Liver (tissue), 9 donors: Measurements from ENCODE around the gene SEL1L. TPM values are rescaled to one million over a fixed set of nuclear protein-coding genes. Genes with fewer than 3 reads are reported as not detected.

ENCODE experiments used
- DNase-seq: peaks from one replicate; pipeline ENCODE4 v3.0.0-alpha.2; 2017; ENCODE audit warnings: low spot score
- H3K27ac ChIP-seq, 2 donors: one replicate each; pipeline ENCODE4 v1.7.0; 2013; ENCODE audit warnings: inconsistent platforms in 2 of 2, low read length in 2 of 2, control low read depth in 1 of 2, low read depth in 1 of 2, mild to moderate bottlenecking in 1 of 2
- H3K27me3 ChIP-seq, 4 donors: one replicate each; pipeline versions ENCODE4 v1.6.1 to v1.7.0; 2013; ENCODE audit warnings: low read length in 3 of 4, inconsistent platforms in 1 of 4, mild to moderate bottlenecking in 1 of 4, moderate library complexity in 1 of 4; ENCODE audit not compliant: control insufficient read depth in 4 of 4, insufficient read depth in 4 of 4
- H3K36me3 ChIP-seq, 4 donors: one replicate each; pipeline versions ENCODE4 v1.6.1 to v1.7.0; 2013; ENCODE audit warnings: low read length in 3 of 4, mild to moderate bottlenecking in 3 of 4, low read depth in 1 of 4, moderate library complexity in 1 of 4; ENCODE audit not compliant: control insufficient read depth in 4 of 4, insufficient read depth in 3 of 4
- H3K4me1 ChIP-seq, 4 donors: one replicate each; pipeline versions ENCODE4 v1.6.1 to v1.7.0; 2013; ENCODE audit warnings: low read length in 3 of 4, mild to moderate bottlenecking in 3 of 4, moderate library complexity in 1 of 4; ENCODE audit not compliant: control insufficient read depth in 4 of 4, insufficient read depth in 4 of 4
- H3K4me3 ChIP-seq, 3 donors: one replicate each; pipeline versions ENCODE4 v1.6.1 to v1.7.0; 2013; ENCODE audit warnings: low read length in 3 of 3, control low read depth in 1 of 3, low read depth in 1 of 3, mild to moderate bottlenecking in 1 of 3
- H3K9ac ChIP-seq, 2 donors: one replicate each; pipeline ENCODE4 v1.7.0; 2013; ENCODE audit warnings: low read length in 2 of 2, mild to moderate bottlenecking in 2 of 2, moderate library complexity in 2 of 2, control low read depth in 1 of 2, low read depth in 1 of 2
- H3K9me3 ChIP-seq, 4 donors: one replicate each; pipeline versions ENCODE4 v1.6.1 to v1.7.0; 2013; ENCODE audit warnings: low read length in 3 of 4; ENCODE audit not compliant: control insufficient read depth in 4 of 4
- EGR1 ChIP-seq, 2 donors: IDR thresholded peaks; 2 replicates each; pipeline ENCODE4 v1.6.1; 2016 to 2018; ENCODE audit warnings: antibody characterized with exemption in 2 of 2, low read depth in 2 of 2
- FOXA1 ChIP-seq: IDR thresholded peaks from 2 replicates; pipeline ENCODE4 v1.6.1; 2016; ENCODE audit warnings: antibody characterized with exemption
- FOXA2 ChIP-seq: IDR thresholded peaks from 2 replicates; pipeline ENCODE4 v1.6.1; 2016; ENCODE audit warnings: antibody characterized with exemption
- GABPA ChIP-seq, 2 donors: IDR thresholded peaks in 1 of 2; conservative IDR thresholded peaks in 1 of 2; 2 replicates each; pipeline ENCODE4 v1.6.1; 2016; ENCODE audit warnings: antibody characterized with exemption in 2 of 2, mild to moderate bottlenecking in 1 of 2, moderate library complexity in 1 of 2
- HNF4A ChIP-seq, 2 donors: conservative IDR thresholded peaks; 2 replicates each; pipeline ENCODE4 v1.6.1; 2016; ENCODE audit warnings: antibody characterized with exemption in 2 of 2, mild to moderate bottlenecking in 2 of 2
- HNF4G ChIP-seq: IDR thresholded peaks from 2 replicates; pipeline ENCODE4 v1.6.1; 2016; ENCODE audit warnings: antibody characterized with exemption
- JUND ChIP-seq, 2 donors: IDR thresholded peaks; 2 replicates each; pipeline ENCODE4 v1.6.1; 2016; ENCODE audit warnings: antibody characterized with exemption in 2 of 2
- NR2F2 ChIP-seq: IDR thresholded peaks from 2 replicates; pipeline ENCODE4 v1.6.1; 2016; ENCODE audit warnings: antibody characterized with exemption
- RAD21 ChIP-seq, 2 donors: IDR thresholded peaks; 2 replicates each; pipeline ENCODE4 v1.6.1; 2016; ENCODE audit warnings: antibody characterized with exemption in 2 of 2, mild to moderate bottlenecking in 2 of 2
- RXRA ChIP-seq, 2 donors: IDR thresholded peaks; 2 replicates each; pipeline ENCODE4 v1.6.1; 2017 to 2018; ENCODE audit warnings: antibody characterized with exemption in 2 of 2, mild to moderate bottlenecking in 1 of 2
- SP1 ChIP-seq: IDR thresholded peaks from 2 replicates; pipeline ENCODE4 v1.6.1; 2018; ENCODE audit warnings: antibody characterized with exemption, mild to moderate bottlenecking
- TAF1 ChIP-seq: conservative IDR thresholded peaks from 2 replicates; pipeline ENCODE4 v1.6.1; 2016; ENCODE audit warnings: antibody characterized with exemption, mild to moderate bottlenecking
- WGBS: extraction: QIAGEN DNeasy Blood & Tissue Kit; methylation state at CpG from one replicate; pipeline ENCODE4 v1.1.7; 2013; 5-methylcytosine and 5-hydroxymethylcytosine counted together
- polyA plus RNA-seq, 2 donors: library from polyadenylated mRNA; stranded (reverse) in 1 of 2; unstranded in 1 of 2; fragments of 200-250 nt in 1 of 2; fragments of >200 nt in 1 of 2; fragmentation: Nextera tagmentation in 1 of 2; extraction: Ambion mirVana in 1 of 2; gene quantifications; one replicate each; pipeline versions ENCODE4 v1.2.1 to v1.2.3, GENCODE V29; 2013 to 2015
- total RNA-seq, 2 donors: library from RNA; depleted of rRNA; stranded (reverse); fragments of >200 nt; gene quantifications; one replicate each; pipeline ENCODE4 v1.2.3, GENCODE V29; 2014
- TF ChIP-seq, protein P1 (sequence below): IDR thresholded peaks from 2 replicates; pipeline ENCODE4 v1.6.1; 2016; ENCODE audit warnings: antibody characterized with exemption
- TF ChIP-seq, protein P2 (sequence below): fragments of 150-350 bp; IDR thresholded peaks from 2 replicates; pipeline ENCODE4 v1.5.1; 2017; ENCODE audit warnings: improper control_type of control experiment, low read depth, low read length; ENCODE audit not compliant: missing input control
- TF ChIP-seq, protein P3 (sequence below): IDR thresholded peaks from 2 replicates; pipeline ENCODE4 v1.6.1; 2016; ENCODE audit warnings: antibody characterized with exemption
- TF ChIP-seq, protein P4 (sequence below): IDR thresholded peaks from 2 replicates; pipeline ENCODE4 v1.6.1; 2016; ENCODE audit warnings: antibody characterized with exemption, mild to moderate bottlenecking
- TF ChIP-seq, protein P5 (sequence below): IDR thresholded peaks from 2 replicates; pipeline ENCODE4 v1.6.1; 2016; ENCODE audit warnings: antibody characterized with exemption
- donor health status: healthy.
- donor health status: healthy.
- donor health status: healthy.
- donor health status: healthy.
- donor health status: healthy.

Gene SEL1L
- total and polyA plus RNA-seq, 4 donors: 40.7 to 117 (median 45.6) TPM

DNA sequence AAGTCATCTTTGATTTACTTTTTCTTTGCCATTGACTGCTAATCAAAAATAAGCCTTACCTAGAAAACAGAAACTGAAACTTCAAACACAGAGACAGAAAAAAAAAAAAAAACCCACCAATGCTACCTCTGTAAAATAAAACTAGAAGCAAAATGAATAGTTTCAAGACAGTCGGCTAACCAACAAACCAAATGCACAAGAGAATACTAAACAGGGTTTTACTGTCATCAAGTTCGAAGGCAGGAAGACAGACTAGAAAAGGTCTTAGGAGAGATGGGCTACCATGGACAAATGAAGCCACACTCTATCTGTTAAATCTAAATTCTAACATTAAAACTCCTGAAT lies 59.5 kb downstream of the SEL1L start:
- Histone ChIP-seq H3K9me3 (no peaks in the 10 kb centered on the region), H3K36me3 (peaks cover 6 to 44% (median 40%) of the 10 kb centered on the region in 4 donors), H3K27me3 (no peaks in the 10 kb centered on the region), H3K9ac (no peak overlapping the region), H3K27ac (no peak overlapping the region), H3K4me1 (peaks cover 0 to 3% (median 0%) of the 10 kb centered on the region in 4 donors), H3K4me3 (no peak overlapping the region)
- TF ChIP-seq, protein P1, sequence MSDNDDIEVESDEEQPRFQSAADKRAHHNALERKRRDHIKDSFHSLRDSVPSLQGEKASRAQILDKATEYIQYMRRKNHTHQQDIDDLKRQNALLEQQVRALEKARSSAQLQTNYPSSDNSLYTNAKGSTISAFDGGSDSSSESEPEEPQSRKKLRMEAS: no peak
- TF ChIP-seq SP1 (no peak), FOXA1 (no peak)
- WGBS: 67% methylated on average over 2 of the region's 2 CpGs
- no peak for DNase-seq

DNA sequence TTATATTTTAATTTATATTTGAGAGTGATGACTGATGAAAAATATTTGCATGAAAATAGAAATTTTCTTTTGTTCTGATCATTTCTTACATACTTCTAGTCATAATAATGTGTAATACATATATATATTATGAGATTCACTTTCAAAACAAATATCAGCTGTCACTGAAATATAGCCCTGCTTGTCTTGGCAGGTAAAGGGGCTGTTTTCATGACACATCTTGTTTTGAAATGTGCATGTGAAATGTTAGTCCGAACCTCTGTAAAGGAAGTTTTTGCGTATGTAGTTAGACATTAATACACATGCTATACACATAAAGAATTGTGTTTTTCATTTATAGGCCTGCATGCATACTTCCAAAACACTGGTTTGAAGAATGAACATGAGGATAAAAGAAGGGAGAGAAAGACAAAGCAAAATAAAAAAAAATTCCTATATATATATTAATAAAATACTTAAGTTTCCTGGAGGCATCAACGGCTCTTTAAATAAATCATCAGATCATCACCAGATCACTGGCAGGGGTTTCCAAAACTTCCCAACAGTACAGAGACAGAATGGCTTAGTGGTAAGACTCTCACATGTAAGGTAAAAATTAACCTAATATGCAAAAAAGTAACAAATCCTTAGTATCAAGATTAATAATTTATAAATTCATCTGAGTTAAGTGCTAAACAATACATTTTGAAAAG lies 60.1 kb downstream of the SEL1L start:
- Histone ChIP-seq H3K27ac (no peak overlapping the region), H3K9me3 (no peaks in the 10 kb centered on the region), H3K4me3 (no peak overlapping the region), H3K27me3 (no peaks in the 10 kb centered on the region), H3K4me1 (peaks cover 0 to 3% (median 0%) of the 10 kb centered on the region in 4 donors), H3K36me3 (peaks cover 6 to 39% (median 35%) of the 10 kb centered on the region in 4 donors), H3K9ac (no peak overlapping the region)
- 81% methylated on average over 3 of the region's 3 CpGs for WGBS
- no peak for DNase-seq
- TF ChIP-seq NR2F2 (no peak), RAD21 (IDR thresholded peaks at IDR 0.05) (no peak), GABPA (IDR thresholded peaks at IDR 0.05 in 1 of 2, conservative IDR thresholded peaks at IDR 0.05 in 1 of 2) (no peak), FOXA2 (no peak), HNF4A (conservative IDR thresholded peaks at IDR 0.05) (no peak), FOXA1 (no peak), EGR1 (IDR thresholded peaks at IDR 0.05; ENCODE audit: low read depth in 2 of 2) (no peak), SP1 (no peak), TAF1 (no peak), RXRA (IDR thresholded peaks at IDR 0.05) (no peak), JUND (IDR thresholded peaks at IDR 0.05) (no peak), HNF4G (no peak)
- TF ChIP-seq, protein P1: no peak
- TF ChIP-seq, protein P2, sequence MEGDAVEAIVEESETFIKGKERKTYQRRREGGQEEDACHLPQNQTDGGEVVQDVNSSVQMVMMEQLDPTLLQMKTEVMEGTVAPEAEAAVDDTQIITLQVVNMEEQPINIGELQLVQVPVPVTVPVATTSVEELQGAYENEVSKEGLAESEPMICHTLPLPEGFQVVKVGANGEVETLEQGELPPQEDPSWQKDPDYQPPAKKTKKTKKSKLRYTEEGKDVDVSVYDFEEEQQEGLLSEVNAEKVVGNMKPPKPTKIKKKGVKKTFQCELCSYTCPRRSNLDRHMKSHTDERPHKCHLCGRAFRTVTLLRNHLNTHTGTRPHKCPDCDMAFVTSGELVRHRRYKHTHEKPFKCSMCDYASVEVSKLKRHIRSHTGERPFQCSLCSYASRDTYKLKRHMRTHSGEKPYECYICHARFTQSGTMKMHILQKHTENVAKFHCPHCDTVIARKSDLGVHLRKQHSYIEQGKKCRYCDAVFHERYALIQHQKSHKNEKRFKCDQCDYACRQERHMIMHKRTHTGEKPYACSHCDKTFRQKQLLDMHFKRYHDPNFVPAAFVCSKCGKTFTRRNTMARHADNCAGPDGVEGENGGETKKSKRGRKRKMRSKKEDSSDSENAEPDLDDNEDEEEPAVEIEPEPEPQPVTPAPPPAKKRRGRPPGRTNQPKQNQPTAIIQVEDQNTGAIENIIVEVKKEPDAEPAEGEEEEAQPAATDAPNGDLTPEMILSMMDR: no peak
- TF ChIP-seq, protein P3, sequence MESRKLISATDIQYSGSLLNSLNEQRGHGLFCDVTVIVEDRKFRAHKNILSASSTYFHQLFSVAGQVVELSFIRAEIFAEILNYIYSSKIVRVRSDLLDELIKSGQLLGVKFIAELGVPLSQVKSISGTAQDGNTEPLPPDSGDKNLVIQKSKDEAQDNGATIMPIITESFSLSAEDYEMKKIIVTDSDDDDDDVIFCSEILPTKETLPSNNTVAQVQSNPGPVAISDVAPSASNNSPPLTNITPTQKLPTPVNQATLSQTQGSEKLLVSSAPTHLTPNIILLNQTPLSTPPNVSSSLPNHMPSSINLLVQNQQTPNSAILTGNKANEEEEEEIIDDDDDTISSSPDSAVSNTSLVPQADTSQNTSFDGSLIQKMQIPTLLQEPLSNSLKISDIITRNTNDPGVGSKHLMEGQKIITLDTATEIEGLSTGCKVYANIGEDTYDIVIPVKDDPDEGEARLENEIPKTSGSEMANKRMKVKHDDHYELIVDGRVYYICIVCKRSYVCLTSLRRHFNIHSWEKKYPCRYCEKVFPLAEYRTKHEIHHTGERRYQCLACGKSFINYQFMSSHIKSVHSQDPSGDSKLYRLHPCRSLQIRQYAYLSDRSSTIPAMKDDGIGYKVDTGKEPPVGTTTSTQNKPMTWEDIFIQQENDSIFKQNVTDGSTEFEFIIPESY: no peak
- TF ChIP-seq, protein P4, sequence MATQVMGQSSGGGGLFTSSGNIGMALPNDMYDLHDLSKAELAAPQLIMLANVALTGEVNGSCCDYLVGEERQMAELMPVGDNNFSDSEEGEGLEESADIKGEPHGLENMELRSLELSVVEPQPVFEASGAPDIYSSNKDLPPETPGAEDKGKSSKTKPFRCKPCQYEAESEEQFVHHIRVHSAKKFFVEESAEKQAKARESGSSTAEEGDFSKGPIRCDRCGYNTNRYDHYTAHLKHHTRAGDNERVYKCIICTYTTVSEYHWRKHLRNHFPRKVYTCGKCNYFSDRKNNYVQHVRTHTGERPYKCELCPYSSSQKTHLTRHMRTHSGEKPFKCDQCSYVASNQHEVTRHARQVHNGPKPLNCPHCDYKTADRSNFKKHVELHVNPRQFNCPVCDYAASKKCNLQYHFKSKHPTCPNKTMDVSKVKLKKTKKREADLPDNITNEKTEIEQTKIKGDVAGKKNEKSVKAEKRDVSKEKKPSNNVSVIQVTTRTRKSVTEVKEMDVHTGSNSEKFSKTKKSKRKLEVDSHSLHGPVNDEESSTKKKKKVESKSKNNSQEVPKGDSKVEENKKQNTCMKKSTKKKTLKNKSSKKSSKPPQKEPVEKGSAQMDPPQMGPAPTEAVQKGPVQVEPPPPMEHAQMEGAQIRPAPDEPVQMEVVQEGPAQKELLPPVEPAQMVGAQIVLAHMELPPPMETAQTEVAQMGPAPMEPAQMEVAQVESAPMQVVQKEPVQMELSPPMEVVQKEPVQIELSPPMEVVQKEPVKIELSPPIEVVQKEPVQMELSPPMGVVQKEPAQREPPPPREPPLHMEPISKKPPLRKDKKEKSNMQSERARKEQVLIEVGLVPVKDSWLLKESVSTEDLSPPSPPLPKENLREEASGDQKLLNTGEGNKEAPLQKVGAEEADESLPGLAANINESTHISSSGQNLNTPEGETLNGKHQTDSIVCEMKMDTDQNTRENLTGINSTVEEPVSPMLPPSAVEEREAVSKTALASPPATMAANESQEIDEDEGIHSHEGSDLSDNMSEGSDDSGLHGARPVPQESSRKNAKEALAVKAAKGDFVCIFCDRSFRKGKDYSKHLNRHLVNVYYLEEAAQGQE: no peak
- TF ChIP-seq, protein P5, sequence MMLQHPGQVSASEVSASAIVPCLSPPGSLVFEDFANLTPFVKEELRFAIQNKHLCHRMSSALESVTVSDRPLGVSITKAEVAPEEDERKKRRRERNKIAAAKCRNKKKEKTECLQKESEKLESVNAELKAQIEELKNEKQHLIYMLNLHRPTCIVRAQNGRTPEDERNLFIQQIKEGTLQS: no peak
